Mucosa of rectum (tissue), 2 donors: ENCODE results near the gene UNC13B.
"Not testable (repeated sequence)": the region's sequence is repeated elsewhere in the genome, so short reads cannot be mapped to it uniquely, and the experiment has no call there.

ENCODE experiments used
- H3K27ac ChIP-seq, 2 donors: one replicate each; pipeline ENCODE4 v1.7.0; 2013; ENCODE audit warnings: inconsistent platforms in 2 of 2, low read depth in 2 of 2, low read length in 2 of 2
- H3K27me3 ChIP-seq, 2 donors: one replicate each; pipeline ENCODE4 v1.7.0; 2013; ENCODE audit warnings: low read length in 2 of 2; ENCODE audit not compliant: control insufficient read depth in 2 of 2, insufficient read depth in 2 of 2
- H3K36me3 ChIP-seq, 2 donors: one replicate each; pipeline ENCODE4 v1.7.0; 2013; ENCODE audit warnings: low read length in 2 of 2; ENCODE audit not compliant: control insufficient read depth in 2 of 2, insufficient read depth in 2 of 2
- H3K4me1 ChIP-seq, 2 donors: one replicate each; pipeline ENCODE4 v1.7.0; 2013; ENCODE audit warnings: low read length in 2 of 2, mild to moderate bottlenecking in 1 of 2; ENCODE audit not compliant: control insufficient read depth in 2 of 2, insufficient read depth in 2 of 2
- H3K4me3 ChIP-seq, 2 donors: one replicate each; pipeline ENCODE4 v1.7.0; 2013; ENCODE audit warnings: low read length in 2 of 2
- H3K9ac ChIP-seq, 2 donors: one replicate each; pipeline ENCODE4 v1.7.0; 2013; ENCODE audit warnings: low read length in 2 of 2, low read depth in 1 of 2, mild to moderate bottlenecking in 1 of 2
- H3K9me3 ChIP-seq, 2 donors: one replicate each; pipeline ENCODE4 v1.7.0; 2013; ENCODE audit warnings: low read length in 2 of 2; ENCODE audit not compliant: control insufficient read depth in 2 of 2
- donor health status: healthy.
- donor health status: Normal muscosa, but diverticular disease.

UNC13B gene

GRCh38 chr9:35395706-35396101 is 233.9 kb downstream of the UNC13B start:
- Histone ChIP-seq H3K36me3 (peaks cover 63 to 69% of the 10 kb centered on the region in 2 donors), H3K9me3 (no peaks in the 10 kb centered on the region), H3K4me3 (no peak overlapping the region), H3K9ac (no peak overlapping the region), H3K4me1 (no peaks in the 10 kb centered on the region), H3K27ac (no peak overlapping the region), H3K27me3 (no peaks in the 10 kb centered on the region)

GRCh38 chr9:35396560-35397215 is 234.9 kb downstream of the UNC13B start:
- no peaks in the 10 kb centered on the region for H3K9me3 ChIP-seq
- no peaks in the 10 kb centered on the region for H3K4me1 ChIP-seq
- no peak overlapping the region for H3K4me3 ChIP-seq
- H3K27me3 ChIP-seq: no peaks in the 10 kb centered on the region
- H3K27ac ChIP-seq: no peak overlapping the region
- H3K9ac ChIP-seq: no peak overlapping the region
- H3K36me3 ChIP-seq: peaks cover 65 to 70% of the 10 kb centered on the region in 2 donors

- H3K27me3 ChIP-seq: no peaks in the 10 kb centered on the region
- H3K9me3 ChIP-seq: no peaks in the 10 kb centered on the region
- H3K27ac ChIP-seq: no peak overlapping the region
- no peaks in the 10 kb centered on the region for H3K4me1 ChIP-seq
- H3K36me3 ChIP-seq: peaks cover 62 to 72% of the 10 kb centered on the region in 2 donors
- no peak overlapping the region for H3K9ac ChIP-seq
- no peak overlapping the region for H3K4me3 ChIP-seq
These were observed 235.4 kb downstream of the UNC13B start for GRCh38 chr9:35397216-35397698.

DNA sequence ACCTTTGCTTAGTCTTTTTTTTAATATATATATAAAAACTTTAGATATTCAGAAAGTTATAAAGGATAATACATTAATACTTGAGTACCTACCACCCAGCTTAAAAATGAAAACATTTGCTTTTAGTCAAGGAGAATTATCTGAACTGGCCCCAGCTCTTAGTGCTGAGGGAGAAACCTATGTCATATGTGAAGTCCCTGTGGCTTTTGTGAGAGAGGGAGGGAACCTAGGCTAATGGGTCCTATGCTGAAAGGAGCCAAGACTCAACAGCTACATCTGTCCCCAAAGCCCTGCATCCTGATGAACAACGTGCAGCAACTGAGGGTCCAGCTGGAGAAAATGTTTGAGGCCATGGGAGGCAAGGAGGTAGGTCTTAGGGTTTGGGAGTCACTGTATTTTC is 236.1 kb downstream of the UNC13B start:
- Histone ChIP-seq H3K36me3 (peaks cover 64 to 77% of the 10 kb centered on the region in 2 donors), H3K4me1 (no peaks in the 10 kb centered on the region), H3K9ac (no peak overlapping the region), H3K4me3 (no peak overlapping the region), H3K27ac (no peak overlapping the region), H3K27me3 (no peaks in the 10 kb centered on the region), H3K9me3 (no peaks in the 10 kb centered on the region)

DNA sequence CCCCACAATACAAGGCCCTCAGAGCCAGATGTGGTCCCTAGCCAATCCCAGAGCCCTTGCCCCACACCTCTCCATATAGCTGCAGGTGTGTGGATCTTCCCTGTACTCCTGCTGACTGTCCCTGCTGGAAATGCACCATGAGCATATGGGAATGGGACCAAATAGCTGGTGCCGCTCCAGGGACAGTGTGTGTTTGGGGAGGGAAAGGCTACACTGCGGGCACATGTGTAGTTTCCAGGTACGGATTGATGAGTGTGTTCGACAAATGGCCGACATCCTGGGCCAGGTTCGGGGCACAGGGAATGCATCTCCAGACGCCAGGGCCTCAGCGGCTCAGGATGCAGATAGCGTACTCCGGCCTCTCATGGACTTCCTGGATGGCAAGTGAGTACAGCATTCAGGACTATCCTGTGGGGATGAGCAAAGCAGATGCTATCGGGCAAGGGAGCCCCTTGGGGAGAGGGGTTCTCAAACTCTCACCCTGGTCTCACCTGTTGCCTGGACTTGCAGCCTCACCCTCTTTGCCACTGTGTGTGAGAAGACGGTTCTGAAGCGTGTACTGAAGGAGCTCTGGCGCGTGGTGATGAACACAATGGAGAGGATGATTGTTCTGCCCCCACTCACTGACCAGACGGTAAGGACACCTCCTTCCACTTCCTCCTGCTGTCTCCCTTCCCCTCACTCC is 237.0 kb downstream of the UNC13B start:
- Histone ChIP-seq H3K9me3 (no peaks in the 10 kb centered on the region), H3K27ac (no peak overlapping the region), H3K27me3 (no peaks in the 10 kb centered on the region), H3K36me3 (peaks cover 65 to 84% of the 10 kb centered on the region in 2 donors), H3K4me3 (no peak overlapping the region), H3K4me1 (no peaks in the 10 kb centered on the region), H3K9ac (no peak overlapping the region)

DNA sequence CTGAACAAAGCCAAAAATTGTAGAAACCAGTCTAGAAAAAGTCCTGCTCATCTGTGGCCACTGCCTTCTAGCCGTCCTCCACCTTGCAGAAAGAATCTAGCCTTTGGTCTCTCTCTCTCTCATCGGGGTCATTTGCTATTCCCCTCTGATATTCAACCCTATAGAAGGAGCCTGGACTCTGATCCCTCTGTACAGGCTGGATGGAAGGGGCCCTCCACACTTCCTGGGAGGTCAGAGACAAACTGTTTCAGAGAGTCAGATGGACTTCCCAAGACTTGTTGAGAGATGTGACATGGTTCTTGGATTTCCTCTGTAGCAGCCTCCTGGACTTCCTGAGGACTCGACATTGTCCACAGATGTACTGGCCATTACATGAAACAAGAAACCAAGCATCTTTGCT is 243.1 kb downstream of the UNC13B start:
- H3K4me3 ChIP-seq: no peak overlapping the region
- peaks cover 36 to 48% of the 10 kb centered on the region in 2 donors for H3K36me3 ChIP-seq
- no peaks in the 10 kb centered on the region for H3K9me3 ChIP-seq
- no peaks in the 10 kb centered on the region for H3K27me3 ChIP-seq
- H3K4me1 ChIP-seq: no peaks in the 10 kb centered on the region
- no peak overlapping the region for H3K9ac ChIP-seq
- H3K27ac ChIP-seq: no peak overlapping the region

DNA sequence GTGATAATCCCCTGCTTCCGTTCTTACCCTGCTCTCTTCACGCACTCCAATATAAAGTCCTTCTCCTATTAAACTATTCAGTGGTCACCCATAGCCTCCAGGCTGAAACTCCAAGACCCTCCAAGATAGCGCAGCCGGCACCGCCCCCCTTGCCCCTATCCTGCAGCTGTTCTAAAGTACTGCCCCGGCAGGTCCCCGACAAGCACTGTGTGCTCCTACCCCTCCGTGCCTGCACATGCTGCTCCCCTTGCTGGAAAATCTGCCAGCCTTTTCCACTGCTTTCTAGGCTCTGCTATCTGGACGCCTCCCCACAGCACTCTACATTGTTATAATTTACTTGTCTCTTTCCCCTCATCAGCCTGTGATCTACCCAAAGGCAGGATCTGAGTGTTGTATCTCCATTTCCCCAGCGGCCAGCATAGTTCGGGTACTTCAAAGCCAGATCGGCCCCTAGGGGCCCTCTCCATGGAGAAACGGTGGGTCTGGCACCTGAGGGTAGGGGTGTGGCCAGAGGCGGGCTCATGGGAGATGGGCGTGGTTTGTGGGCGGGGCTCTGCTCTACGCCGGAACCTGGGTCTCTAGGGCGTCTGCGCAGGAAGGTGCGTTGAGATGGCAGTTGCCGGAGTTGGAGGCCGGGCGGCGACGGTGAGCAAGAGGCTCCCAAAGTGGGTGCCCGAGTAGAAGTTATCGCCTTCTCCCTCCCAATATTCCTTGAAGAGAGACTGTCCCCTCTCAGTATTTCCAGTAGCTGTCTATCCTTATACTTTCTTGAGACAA is 244.6 kb downstream of the UNC13B start:
- Histone ChIP-seq H3K9ac (no peak overlapping the region), H3K27ac (no peak overlapping the region), H3K9me3 (no peaks in the 10 kb centered on the region), H3K4me3 (peak overlapping the region; percentile 11 to 46), H3K4me1 (no peaks in the 10 kb centered on the region), H3K36me3 (peaks cover 21 to 32% of the 10 kb centered on the region in 2 donors), H3K27me3 (no peaks in the 10 kb centered on the region)

DNA sequence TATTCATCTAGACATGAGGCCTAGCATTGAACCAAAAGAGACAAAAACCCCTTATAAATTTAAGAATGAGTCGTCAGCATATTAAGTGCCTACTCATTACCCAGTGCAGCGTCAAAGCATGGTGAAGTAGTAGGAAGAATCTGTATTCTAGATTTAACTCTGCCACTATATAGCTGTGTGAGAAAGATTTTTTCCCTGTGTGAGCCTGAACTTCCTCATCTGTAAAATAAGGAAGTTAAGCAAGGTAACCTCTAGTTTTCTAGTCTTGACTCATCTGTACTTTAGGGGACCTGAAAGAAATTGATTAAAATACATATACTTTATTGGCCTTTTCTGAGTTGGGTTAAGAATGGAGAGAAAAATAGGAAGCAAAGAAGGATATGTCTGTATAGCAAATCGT is 246.0 kb downstream of the UNC13B start:
- no peak overlapping the region for H3K4me3 ChIP-seq
- H3K36me3 ChIP-seq: peaks cover 14 to 23% of the 10 kb centered on the region in 2 donors
- no peak overlapping the region for H3K9ac ChIP-seq
- H3K27ac ChIP-seq: no peak overlapping the region
- H3K4me1 ChIP-seq: no peaks in the 10 kb centered on the region
- H3K27me3 ChIP-seq: no peaks in the 10 kb centered on the region
- H3K9me3 ChIP-seq: no peaks in the 10 kb centered on the region

DNA sequence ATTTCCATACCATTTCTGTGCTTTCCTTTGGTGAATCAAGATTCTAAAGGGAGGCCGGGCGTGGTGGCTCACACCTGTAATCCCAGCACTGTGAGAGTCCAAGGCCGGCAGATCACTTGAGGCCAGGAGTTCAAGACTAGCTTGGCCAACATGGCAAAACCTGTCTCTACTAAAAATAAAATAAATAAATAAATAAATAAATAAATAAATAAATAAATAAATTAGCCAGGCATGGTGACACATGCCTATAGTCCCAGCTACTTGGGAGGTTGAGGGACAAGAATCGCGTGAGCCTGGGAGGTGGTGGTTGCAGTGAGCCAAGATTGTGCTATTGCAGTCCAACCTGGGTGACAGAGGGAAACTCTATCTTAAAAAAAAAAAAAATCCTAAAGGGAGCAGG is 247.6 kb downstream of the UNC13B start:
- not testable (repeated sequence) for H3K27ac ChIP-seq, H3K36me3 ChIP-seq, H3K9me3 ChIP-seq, H3K9ac ChIP-seq, H3K4me3 ChIP-seq, H3K4me1 ChIP-seq, H3K27me3 ChIP-seq

- Histone ChIP-seq H3K36me3 (peaks cover 0 to 3% of the 10 kb centered on the region in 2 donors), H3K4me1 (no peaks in the 10 kb centered on the region), H3K27me3 (no peaks in the 10 kb centered on the region), H3K4me3 (no peak overlapping the region), H3K9me3 (no peaks in the 10 kb centered on the region), H3K27ac (no peak overlapping the region), H3K9ac (no peak overlapping the region)
These were observed 253.1 kb downstream of the UNC13B start for GRCh38 chr9:35414889-35415288.
